ENCODE data around the gene STK10.

STK10 gene

DNA sequence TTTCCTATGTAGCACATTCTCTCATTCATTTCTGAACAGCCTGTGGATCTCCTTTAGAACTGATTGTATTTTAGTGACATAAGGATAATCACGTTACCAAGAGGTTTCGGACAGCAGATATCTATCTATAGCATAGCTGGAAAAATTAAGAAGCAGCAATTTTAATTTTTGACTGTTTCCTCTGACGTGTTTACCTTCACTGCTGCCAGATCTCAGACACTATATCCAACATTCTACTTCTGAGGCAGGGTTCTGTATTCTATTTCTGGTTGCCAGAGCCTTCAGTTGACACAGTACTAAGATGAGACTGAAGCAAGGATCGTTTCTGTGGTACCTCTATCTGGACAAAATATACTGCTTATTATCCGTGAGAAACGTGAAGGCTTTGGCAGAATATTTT lies 5.8 kb upstream of the STK10 start, which contains the start of gene EFCAB9:
Gene EFCAB9, plus strand, starts transcription at position 301 of the 400 bp plus-strand sequence. Its CDS starts 1 bp downstream, at position 302.
- DNase-seq: no peak
- in situ Hi-C loops (cut with MboI; ENCODE audit: low pct_unique_long_range_greater_than_20kb, low sequenced_read_pairs): no loop called here

DNA sequence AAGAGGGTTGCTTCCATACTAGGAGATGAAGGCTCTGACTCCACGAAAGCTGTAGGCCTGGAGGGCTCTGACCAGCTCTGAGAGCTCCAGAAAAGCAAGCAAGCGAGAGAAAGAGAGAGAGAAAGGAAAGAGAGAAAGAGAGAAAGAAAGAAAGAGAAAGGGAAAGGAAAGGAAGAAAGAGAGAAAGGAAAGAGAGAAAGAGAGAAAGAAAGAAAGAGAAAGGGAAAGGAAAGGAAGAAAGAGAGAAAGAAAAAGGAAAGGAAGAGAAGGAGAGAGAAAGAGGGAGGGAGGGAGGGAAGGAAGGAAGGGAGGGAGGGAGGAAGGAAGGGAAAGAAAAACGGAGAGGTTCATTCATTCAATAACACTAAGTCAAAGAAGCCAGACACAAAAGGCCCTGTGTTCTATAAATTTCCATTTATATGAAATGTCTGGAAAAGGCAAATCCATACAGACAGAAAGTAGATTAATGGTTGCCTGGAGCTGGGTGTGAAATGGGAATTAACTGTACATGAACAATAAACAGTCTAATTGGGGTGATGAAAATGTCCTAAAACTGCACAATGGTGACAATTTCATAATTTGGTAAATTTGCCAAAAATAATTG lies 1.8 kb upstream of the STK10 start:
- in situ Hi-C loops (cut with MboI; ENCODE audit: low pct_unique_long_range_greater_than_20kb, low sequenced_read_pairs): loop anchor here (10.0 kb wide), 1 partner anchor 75 kb away; no protein-coding TSS in a partner anchor
- no peak for DNase-seq

DNA sequence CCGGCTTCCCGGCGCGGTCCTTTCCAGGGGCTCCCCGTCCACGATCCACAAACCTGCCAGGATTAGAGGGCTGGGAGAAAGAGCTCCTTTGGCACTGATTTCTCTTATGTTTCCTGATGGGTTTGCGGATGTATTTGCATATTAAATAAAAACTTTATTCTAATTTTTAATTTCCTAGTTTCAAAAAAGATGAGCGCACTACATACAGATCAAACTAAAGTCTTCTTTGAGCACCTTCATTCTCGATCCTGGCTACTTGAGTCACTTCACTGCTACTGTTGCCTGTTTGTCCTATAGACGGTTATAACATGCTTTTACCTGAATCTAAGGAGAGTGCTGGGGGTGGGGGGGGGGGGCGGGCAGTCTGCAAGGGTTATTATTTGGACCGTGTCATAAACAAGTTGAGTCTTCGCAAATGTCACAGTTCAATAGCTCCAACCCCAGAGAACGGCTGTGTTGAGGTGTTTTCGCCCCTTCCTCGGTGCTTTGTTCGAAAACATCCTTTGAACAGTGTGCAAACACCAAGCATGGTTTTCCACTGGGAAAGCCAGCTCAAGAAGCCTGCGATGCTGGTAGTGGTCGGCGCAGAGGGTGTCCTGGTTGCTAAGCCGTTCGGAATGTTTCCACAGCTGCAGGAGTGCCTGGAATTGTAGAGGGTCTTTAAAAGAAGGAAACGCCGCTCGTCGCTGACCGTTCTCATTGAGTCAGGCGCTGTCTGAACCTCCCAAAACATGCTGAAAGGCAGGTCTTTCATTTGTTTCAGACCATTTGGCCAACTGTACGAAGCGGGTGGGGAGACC lies 1.1 kb upstream of the STK10 start:
- DNase-seq: no peak
- in situ Hi-C loops (cut with MboI; ENCODE audit: low pct_unique_long_range_greater_than_20kb, low sequenced_read_pairs): loop anchor here (10.0 kb wide), 1 partner anchor 74 kb away; no protein-coding TSS in a partner anchor

DNA sequence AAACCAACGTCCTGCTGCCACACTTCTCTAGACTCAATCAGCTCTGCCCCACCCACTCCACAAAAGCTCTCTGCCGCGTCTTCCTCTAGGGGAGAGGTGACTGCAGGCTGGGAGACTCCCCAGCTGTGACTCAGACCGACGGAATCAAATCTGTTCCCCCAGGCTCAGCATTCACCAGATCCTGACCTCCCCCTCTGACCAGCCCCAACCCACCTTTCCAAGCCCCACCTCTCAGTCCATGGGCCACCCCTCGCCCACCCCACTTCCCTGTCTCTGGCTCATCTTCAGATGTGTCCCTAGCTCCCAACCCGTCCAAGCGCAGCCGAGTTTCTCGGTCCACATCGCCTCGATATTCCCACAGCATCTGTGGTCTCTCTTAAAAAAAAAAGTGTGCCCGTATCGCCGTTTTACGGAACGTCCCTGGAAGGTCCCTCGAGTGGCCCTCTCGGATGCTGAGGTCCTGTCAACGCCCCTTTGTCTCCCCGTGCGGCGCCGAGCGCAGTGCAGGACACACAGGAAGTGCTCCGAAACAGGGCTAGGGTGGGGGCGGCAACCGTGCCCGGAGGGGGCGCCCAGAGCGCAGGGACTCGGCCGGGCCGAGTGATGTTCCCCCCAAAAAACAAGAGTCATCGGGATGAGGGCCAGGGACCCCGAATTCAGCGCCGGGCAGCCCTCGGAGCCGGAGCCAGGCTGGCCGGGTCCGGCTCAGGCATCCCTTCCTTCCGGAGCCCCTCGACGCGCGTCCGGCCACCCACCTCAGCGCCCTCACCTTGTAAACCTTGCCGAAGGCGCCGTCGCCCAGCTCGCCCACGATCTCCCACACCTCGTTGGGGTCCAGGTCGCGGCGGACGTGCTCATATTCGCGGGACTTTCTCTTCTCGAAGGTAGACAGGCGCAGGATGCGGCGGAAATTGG lies 649 bp downstream of the STK10 start:
- peak; percentile 67 for DNase-seq
- in situ Hi-C loops (cut with MboI; ENCODE audit: low pct_unique_long_range_greater_than_20kb, low sequenced_read_pairs): loop anchor here (10.0 kb wide), 1 partner anchor 73 kb away; no protein-coding TSS in a partner anchor

DNA sequence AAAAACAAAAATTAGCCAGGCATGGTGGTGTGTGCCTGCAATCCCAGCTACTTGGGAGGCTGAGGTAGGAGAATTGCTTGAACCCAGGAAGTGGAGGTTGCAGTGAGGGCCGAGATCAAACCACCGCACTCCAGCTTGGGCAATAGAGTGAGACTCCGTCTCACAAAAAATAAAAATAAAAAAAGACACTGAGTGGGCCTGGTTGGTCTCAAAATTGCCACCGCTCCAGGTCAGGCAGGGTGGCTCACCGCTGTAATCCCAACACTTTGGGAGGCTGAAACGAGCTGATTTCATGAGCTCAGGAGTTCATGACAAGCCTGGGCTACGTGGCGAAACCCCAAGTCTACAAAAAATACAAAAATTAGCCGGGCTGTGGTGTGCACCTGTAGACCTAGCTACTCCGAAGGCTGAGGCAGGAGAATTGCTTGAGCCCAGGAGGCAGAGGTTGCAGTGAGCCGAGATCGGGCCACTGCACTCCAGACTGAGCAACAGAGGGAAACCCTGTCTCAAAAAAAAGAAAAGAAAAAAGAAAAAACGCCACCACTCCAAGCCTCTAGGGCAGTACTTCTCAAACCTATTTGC lies 1.8 kb downstream of the STK10 start:
- no peak for DNase-seq
- in situ Hi-C loops (cut with MboI; ENCODE audit: low pct_unique_long_range_greater_than_20kb, low sequenced_read_pairs): loop anchor here (10.0 kb wide), 1 partner anchor 71 kb away; no protein-coding TSS in a partner anchor

DNA sequence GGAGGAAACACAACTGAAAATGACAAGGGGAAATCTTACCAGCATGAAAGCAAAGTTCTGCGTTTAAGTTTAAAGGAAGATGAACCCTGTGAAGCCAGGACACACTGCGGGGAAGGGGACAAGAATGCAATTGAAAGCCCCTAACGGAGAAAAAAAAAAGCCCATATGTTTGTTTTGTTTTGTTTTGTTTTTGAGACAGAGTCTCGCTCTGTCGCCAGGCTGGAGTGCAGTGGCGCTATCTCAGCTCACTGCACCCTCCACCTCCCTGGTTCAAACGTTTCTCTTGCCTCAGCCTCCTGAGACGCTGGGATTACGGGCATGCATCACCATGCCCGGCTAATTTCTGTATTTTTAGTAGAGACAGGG lies 2.9 kb downstream of the STK10 start:
- in situ Hi-C loops (cut with MboI; ENCODE audit: low pct_unique_long_range_greater_than_20kb, low sequenced_read_pairs): loop anchor here (10.0 kb wide), 1 partner anchor 70 kb away; no protein-coding TSS in a partner anchor
- DNase-seq: no peak

DNA sequence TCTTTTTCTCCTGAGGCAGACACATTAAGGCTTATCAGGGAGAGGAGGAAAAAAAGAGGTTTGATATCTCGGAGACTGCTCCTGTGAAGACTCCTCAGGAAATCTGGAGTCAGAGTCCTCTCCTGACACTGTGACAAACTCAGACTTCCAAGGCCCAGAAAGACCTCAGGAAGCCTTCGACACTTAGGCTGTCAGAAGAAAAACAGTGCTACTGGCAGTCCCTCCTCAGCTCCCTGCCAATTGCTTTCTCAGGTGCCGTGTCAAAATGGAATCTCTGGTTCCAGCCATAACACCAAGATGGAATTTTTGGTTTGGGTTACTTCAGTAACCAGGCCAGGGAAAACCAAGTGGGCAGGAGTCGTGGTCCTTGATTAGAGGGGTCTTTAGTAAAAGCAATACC lies 4.1 kb downstream of the STK10 start:
- no peak for DNase-seq
- in situ Hi-C loops (cut with MboI; ENCODE audit: low pct_unique_long_range_greater_than_20kb, low sequenced_read_pairs): loop anchor here (10.0 kb wide), 1 partner anchor 69 kb away; no protein-coding TSS in a partner anchor

DNA sequence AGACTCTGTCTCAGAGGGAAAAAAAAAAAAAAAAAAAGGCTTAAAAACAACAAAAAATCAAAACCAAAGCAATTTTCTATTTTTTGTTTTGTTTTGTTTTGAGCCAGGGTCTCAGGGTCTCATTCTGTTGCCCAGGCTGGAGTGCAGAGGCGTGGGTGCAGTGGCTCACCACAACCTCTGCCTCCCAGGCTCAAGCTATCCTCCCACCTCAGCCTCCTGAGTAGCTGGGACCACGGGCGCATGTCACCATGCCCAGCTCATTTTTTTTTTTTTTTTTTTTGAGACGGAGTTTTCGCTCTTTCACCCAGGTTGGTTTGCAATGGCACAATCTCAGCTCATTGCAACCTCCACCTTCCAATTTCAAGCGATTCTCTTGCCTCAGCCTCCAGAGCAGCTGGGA lies 5.7 kb downstream of the STK10 start:
- in situ Hi-C loops (cut with MboI; ENCODE audit: low pct_unique_long_range_greater_than_20kb, low sequenced_read_pairs): loop anchor here (10.0 kb wide), 1 partner anchor 67 kb away; no protein-coding TSS in a partner anchor
- DNase-seq: no peak

DNA sequence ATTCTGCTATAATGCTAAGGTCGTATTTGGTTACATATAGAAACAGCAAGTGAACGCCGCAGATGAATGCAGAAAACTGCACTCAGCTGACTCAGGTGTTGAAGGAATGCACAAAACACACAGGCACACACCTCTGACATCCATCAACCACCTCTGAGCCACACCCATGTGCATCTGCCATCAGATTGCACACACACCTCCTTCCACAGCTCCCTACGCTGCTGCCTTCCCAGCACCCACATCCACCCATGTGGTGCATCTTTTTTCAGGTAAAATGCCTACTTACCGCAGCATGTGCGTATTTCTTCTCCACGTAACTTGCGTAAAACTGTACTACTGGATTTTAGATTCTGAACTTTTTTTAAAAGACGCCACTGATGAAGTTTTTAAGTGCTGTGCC lies 7.1 kb downstream of the STK10 start:
- DNase-seq: no peak
- in situ Hi-C loops (cut with MboI; ENCODE audit: low pct_unique_long_range_greater_than_20kb, low sequenced_read_pairs): loop anchor here (10.0 kb wide), 1 partner anchor 66 kb away; no protein-coding TSS in a partner anchor

DNA sequence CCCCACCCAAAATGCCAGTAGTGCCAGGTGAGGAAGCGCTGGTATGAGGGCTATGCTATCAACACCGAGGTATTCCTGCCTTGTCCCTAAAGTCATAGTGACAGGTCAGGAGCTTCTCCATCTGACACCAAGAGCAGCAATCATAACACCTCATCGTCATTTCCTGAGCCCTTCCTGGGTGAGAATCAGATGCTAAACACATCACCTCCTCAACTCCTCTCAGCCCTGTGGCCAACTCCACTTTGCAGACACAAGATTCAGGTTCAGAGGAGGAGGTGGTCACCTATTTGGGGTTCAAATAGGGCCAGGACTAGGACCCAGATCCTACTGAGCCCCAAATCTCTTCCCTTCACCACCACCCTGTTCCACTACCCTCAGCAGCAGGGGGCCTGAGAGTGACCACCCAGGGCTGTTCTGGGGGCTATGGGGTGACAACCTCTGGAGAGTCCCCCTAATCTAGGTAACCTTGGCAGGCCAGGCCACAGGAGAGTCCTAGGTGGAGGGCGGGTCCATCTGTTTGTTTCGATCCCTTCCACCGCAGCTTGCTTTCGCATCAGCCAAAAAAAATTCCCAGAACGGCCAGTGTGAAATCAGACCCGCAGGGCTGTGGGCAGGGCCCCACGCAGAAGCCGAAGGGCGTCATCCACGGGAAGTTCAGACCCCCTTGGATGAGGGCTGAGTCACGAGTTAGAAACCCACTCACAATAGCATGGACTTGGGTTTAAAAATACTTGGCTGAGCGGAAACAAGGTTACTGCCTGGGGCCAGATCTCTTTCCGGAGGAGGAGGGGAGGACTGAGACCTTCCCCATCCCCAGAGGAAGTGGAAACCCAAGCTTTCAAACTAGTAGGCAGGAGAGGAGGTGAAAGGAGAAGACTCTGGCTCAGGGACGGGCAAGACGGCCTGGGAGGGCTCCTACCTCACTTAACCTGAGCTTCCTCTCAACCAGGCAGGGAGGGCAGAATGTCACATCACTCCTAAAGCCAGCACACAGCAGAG lies 8.7 kb downstream of the STK10 start:
- in situ Hi-C loops (cut with MboI; ENCODE audit: low pct_unique_long_range_greater_than_20kb, low sequenced_read_pairs): no loop called here
- peak; percentile 94 for DNase-seq

DNA sequence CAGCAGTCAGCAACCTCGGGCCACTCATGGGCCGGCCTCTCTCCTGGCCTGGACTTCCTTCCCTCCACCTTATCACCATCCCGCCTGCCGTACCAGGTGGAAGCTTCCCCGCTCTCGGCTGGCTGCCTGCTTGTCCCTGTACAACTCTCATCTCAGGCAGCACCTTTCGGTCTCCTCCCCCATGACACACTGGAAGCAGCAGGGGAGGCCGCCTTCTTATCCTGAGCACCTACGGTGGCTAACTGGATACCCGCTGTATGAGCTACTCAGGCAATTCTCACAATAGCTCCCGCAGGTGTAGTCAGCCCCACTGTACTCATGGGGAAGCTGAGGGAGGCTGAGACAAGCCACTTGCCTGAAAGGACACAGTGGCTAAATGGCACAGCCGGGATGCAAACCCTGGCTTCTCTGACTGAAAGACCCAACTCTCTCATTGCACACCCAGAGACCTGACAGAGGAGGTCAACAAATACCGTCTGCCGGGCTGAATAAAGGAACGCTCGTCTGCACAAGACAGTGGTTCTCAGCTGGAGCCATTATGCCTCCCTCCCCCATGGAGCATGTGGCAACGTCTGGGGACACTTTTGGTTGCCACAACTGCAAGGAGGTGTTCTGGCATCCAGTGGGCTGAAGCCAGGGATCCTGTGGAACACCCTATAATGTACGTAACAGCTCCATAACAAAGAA lies 9.6 kb downstream of the STK10 start:
- in situ Hi-C loops (cut with MboI; ENCODE audit: low pct_unique_long_range_greater_than_20kb, low sequenced_read_pairs): no loop called here
- peak; percentile 47 for DNase-seq

DNA sequence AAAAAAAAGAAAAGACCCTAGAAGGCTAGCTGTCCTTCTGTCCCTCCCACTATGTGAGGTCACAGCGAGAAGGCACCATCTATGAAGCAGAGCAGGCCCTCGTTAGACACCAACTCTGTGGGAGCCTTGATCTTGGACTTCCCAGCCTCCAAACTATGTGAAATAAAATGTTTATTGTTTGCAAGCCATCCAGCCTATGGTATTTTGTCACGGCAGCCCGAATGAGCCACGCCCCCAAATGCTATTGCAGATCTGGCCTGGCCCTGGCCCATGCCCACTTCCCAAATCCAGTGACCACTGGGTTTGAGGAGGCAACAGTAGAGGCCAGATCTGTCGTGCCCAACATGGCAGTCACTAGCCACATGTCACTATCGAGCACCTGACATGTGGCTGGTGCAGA lies 10.8 kb downstream of the STK10 start:
- DNase-seq: no peak
- in situ Hi-C loops (cut with MboI; ENCODE audit: low pct_unique_long_range_greater_than_20kb, low sequenced_read_pairs): no loop called here

DNA sequence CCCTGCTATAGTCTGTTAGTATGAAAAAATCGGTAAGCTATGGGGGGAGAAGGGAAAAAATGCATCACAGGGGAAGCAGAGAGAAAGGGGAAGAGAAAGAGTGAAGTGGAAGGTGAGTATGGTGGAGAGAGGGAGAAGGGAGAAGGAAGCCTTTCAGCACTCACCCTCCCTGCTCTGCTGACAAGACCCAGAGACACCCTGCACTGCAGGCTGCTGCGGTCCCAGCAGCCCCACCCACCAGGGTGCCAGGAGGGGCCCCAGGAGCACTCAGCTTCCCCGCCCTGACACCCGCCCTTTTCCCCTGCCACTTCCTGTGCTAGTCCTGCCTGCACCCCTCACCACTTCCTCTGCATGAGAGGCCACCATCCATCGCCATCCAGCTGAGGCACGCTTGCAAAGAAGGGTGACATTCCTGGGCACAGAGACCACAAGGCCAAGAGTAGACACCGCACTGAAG lies 12.7 kb downstream of the STK10 start:
- peak; percentile 93 for DNase-seq
- in situ Hi-C loops (cut with MboI; ENCODE audit: low pct_unique_long_range_greater_than_20kb, low sequenced_read_pairs): no loop called here

DNA sequence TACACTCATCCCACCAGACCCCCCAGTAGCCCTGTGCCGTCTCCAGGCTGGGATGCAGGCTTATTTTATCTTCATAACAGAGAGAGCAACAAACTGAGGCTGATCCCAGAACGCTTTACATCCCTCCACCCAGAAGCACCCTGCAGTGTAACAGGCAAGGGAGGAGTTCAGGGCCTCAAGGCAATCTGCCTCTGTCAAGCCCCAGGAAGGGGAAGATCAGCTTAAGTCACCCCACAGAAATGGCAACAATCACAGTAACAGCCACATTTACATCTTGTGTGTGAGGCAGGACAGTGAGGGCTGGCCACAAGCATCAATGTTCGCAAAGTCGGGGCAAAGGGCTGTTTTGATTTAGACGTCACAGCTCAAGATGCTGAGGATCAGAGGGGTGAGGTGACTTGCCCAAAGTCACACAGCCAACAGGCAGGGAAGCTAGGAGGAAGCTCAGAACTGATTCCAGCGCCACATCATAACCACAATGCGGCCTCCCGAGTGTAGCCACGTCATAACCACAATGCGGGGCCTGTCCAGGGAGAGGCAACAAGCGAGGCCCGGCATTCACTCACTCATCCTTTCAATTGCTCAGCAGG lies 14.4 kb downstream of the STK10 start:
- in situ Hi-C loops (cut with MboI; ENCODE audit: low pct_unique_long_range_greater_than_20kb, low sequenced_read_pairs): no loop called here
- peak; percentile 65 for DNase-seq

DNA sequence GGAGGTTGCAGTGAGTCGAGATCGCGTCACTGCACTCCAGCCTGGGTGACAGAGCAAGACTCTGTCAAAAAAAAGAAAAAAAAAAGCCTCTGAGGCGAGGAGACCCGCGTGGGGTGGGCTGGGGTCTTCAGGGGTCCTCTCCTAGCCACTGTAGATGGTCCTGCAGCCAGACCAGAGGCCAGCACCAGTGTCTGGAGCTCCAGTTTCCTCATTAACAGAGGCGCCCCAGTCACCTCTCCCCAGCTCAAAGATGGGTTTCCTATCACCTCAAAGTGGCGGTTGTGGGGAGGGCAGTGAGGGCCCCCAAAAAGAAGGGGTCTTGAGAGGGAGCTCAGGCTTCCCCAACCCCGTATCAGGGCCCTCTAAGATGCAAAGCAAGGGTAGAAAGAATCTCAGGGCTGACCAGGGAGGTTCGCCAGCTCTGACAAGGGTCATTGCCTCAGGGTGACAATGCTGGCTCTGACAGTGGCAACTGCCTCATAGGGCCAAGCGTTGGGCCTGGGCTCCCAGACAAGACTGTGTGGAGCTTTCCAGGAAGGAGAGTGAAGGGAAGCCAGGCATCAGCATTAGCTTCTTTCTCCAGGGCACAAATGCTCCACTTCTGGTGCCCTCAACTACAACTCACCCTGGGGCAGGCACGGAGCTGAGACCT lies 15.0 kb downstream of the STK10 start:
- in situ Hi-C loops (cut with MboI; ENCODE audit: low pct_unique_long_range_greater_than_20kb, low sequenced_read_pairs): no loop called here
- no peak for DNase-seq

DNA sequence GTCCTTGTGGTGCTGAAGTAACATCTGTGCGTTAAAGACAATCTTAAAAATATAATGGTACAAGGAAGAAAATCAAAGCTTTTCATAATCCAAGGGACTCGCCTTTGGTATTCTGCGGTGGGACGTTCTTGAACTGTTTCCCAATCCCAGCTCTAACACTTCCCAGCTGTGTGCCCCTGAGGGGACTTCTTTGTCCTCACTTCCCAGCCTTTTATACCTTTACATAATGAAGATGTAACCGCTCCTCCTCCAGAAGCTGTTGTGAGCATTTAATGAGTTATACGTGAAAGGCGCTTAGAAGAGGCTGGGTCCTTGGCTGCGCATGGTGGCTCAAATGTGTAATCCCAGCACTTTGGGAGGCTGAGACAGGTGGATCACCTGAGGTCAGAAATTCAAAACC lies 16.9 kb downstream of the STK10 start:
- no peak for DNase-seq
- in situ Hi-C loops (cut with MboI; ENCODE audit: low pct_unique_long_range_greater_than_20kb, low sequenced_read_pairs): no loop called here
